Activated T-cell treated with anti-CD3 and anti-CD28 coated beads, Interleukin-2, amount 50 U/mL, for 1 hour (primary cell): ENCODE measurements around the gene ZBTB7C.

Experiments used
- DNase-seq: peaks from one replicate; pipeline ENCODE4 v3.0.0-alpha.2; 2020

The ZBTB7C gene

GRCh38 chr18:48351216-48352050 is 57.8 kb downstream of the ZBTB7C start:
- no peak for DNase-seq

GRCh38 chr18:48348739-48349138 is 60.4 kb downstream of the ZBTB7C start:
- no peak for DNase-seq

- no peak for DNase-seq
Measured at GRCh38 chr18:48347756-48348326, 61.3 kb downstream of the ZBTB7C start.

GRCh38 chr18:48345596-48345995 is 63.6 kb downstream of the ZBTB7C start:
- DNase-seq, result no peak

GRCh38 chr18:48342581-48342980 is 66.6 kb downstream of the ZBTB7C start:
- no peak for DNase-seq

- no peak for DNase-seq
Measured at GRCh38 chr18:48342125-48342524, 67.1 kb downstream of the ZBTB7C start.

- no peak for DNase-seq
Measured at GRCh38 chr18:48340560-48340959, 68.6 kb downstream of the ZBTB7C start.

GRCh38 chr18:48339692-48340091 is 69.5 kb downstream of the ZBTB7C start:
- no peak for DNase-seq

- no peak for DNase-seq
Measured at GRCh38 chr18:48338915-48339314, 70.3 kb downstream of the ZBTB7C start.

- DNase-seq, result no peak
Measured at GRCh38 chr18:48337053-48337452, 72.1 kb downstream of the ZBTB7C start.

- no peak for DNase-seq
Measured at GRCh38 chr18:48336332-48336731, 72.9 kb downstream of the ZBTB7C start.

- no peak for DNase-seq
Measured at GRCh38 chr18:48335829-48336228, 73.4 kb downstream of the ZBTB7C start.

GRCh38 chr18:48334845-48335244 is 74.3 kb downstream of the ZBTB7C start:
- DNase-seq, result no peak

- no peak for DNase-seq
Measured at GRCh38 chr18:48333563-48333962, 75.6 kb downstream of the ZBTB7C start.

GRCh38 chr18:48330016-48330991 is 78.9 kb downstream of the ZBTB7C start:
- DNase-seq, result no peak

GRCh38 chr18:48328473-48329210 is 80.5 kb downstream of the ZBTB7C start:
- DNase-seq, result no peak

- DNase-seq, result no peak
Measured at GRCh38 chr18:48326901-48327675, 82.1 kb downstream of the ZBTB7C start.

- no peak for DNase-seq
Measured at GRCh38 chr18:48325115-48325665, 84.0 kb downstream of the ZBTB7C start.

- no peak for DNase-seq
Measured at GRCh38 chr18:48324651-48325050, 84.5 kb downstream of the ZBTB7C start.

- no peak for DNase-seq
Measured at GRCh38 chr18:48323151-48323550, 86.0 kb downstream of the ZBTB7C start.

GRCh38 chr18:48321536-48321935 is 87.6 kb downstream of the ZBTB7C start:
- no peak for DNase-seq

- no peak for DNase-seq
Measured at GRCh38 chr18:48321121-48321520, 88.1 kb downstream of the ZBTB7C start.
